ENCODE data around the gene B3GAT3.

DNA sequence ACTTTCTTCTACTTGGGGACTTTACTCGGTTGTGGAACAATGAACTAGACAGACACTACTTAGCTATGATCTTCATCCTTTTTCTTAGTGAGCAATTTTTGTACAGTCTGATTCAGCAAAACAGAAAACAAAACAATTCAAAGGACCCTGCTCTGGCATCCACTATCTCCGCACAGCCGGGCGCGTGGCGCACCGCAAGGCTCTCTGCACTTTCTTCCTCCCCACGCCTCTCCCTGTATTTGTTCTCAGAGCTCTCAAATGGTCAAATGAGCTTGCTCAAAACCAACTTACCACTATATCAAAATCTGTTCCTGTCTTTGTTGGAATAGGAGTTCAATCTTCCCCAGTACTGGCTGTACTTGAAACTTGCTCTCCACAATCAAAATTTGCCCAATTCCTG lies 55.5 kb downstream of the B3GAT3 start:
- TF ChIP-seq EZH2 (IDR thresholded peaks at IDR 0.05; ENCODE audit: borderline replicate concordance, low read depth, low read length, severe bottlenecking) = no peak
- TF ChIP-seq, protein P1, sequence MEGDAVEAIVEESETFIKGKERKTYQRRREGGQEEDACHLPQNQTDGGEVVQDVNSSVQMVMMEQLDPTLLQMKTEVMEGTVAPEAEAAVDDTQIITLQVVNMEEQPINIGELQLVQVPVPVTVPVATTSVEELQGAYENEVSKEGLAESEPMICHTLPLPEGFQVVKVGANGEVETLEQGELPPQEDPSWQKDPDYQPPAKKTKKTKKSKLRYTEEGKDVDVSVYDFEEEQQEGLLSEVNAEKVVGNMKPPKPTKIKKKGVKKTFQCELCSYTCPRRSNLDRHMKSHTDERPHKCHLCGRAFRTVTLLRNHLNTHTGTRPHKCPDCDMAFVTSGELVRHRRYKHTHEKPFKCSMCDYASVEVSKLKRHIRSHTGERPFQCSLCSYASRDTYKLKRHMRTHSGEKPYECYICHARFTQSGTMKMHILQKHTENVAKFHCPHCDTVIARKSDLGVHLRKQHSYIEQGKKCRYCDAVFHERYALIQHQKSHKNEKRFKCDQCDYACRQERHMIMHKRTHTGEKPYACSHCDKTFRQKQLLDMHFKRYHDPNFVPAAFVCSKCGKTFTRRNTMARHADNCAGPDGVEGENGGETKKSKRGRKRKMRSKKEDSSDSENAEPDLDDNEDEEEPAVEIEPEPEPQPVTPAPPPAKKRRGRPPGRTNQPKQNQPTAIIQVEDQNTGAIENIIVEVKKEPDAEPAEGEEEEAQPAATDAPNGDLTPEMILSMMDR (IDR thresholded peaks at IDR 0.05; ENCODE audit: borderline replicate concordance, extremely low read depth, low read length, poor library complexity, severe bottlenecking) = no peak

All from DND-41 (cell line).